ENCODE measurements around the gene SALL3. TPM values are rescaled to one million over a fixed set of nuclear protein-coding genes. Genes with fewer than 3 reads are reported as not detected.

Gene SALL3
- total and polyA plus RNA-seq, 2 of the 4 experiments (the other 2 are of a cell fraction), result not detected

- Histone ChIP-seq H3K79me1 (ENCODE audit: low read depth in 1 of 2, low read length in 2 of 2) (no peaks in the 10 kb centered on the region), H2AK9ac (replicated peaks; ENCODE audit: low read depth, low read length, poor library complexity) (no peak overlapping the region), H2BK15ac (ENCODE audit: low read depth, low read length) (no peak overlapping the region), H3K56ac (ENCODE audit: extremely low read depth, insufficient read depth, low read length) (no peak overlapping the region), H2AK5ac (ENCODE audit: low read depth, low read length) (no peak overlapping the region), H2BK120ac (ENCODE audit: low read depth, low read length) (no peak overlapping the region), H4K91ac (ENCODE audit: insufficient read depth, low read depth, low read length) (no peak overlapping the region), H4K20me1 (ENCODE audit: insufficient read depth, low read length) (no peaks in the 10 kb centered on the region), H3K4me3 (ENCODE audit: insufficient read depth, low read depth, low read length) (no peak overlapping the region), H3K9me1 (ENCODE audit: insufficient read depth, low read length) (no peaks in the 10 kb centered on the region), H3K4ac (ENCODE audit: low read depth, low read length) (no peak overlapping the region), H3K36me3 (ENCODE audit: control insufficient read depth, insufficient read depth, low read length) (no peaks in the 10 kb centered on the region), H4K5ac (ENCODE audit: low read depth, low read length) (no peak overlapping the region), H3K4me2 (ENCODE audit: low read depth, low read length) (no peak overlapping the region), H3K9me3 (ENCODE audit: control insufficient read depth, insufficient read depth, low read length) (peaks cover 3% of the 10 kb centered on the region; the same call in 1 of the 2 replicates), H2AFZ (replicated peaks; ENCODE audit: low read length, poor library complexity) (peak overlapping the region; percentile 43), H2BK5ac (ENCODE audit: low read depth, low read length, poor library complexity, severe bottlenecking) (no peak overlapping the region), H3K9ac (ENCODE audit: low read depth, low read length) (no peak overlapping the region), H2BK20ac (ENCODE audit: low read depth, low read length) (no peak overlapping the region), H3K27ac (ENCODE audit: insufficient read depth, low read length) (no peak overlapping the region), H3K14ac (replicated peaks; ENCODE audit: low read depth, low read length) (no peak overlapping the region), H3K4me1 (ENCODE audit: control insufficient read depth, insufficient read depth, low read length) (no peaks in the 10 kb centered on the region), H3K23ac (ENCODE audit: low read depth, low read length) (no peak overlapping the region), H4K8ac (ENCODE audit: low read depth in 2 of 2, low read length in 2 of 2) (no peak overlapping the region), H3K27me3 (ENCODE audit: control insufficient read depth, insufficient read depth, low read length) (peaks cover 45% of the 10 kb centered on the region), H3K18ac (ENCODE audit: low read depth, low read length) (no peak overlapping the region)
- intact Hi-C loops (cut with micrococcal nuclease) (no loop called here), in situ Hi-C loops (cut with MboI; ENCODE audit: low sequenced_read_pairs) (no loop called here), dilution Hi-C loops (cut with HindIII; ENCODE audit: low sequenced_read_pairs, unreplicated experiment) (no loop called here)
- DNase-seq, result no peak
- TF ChIP-seq CTCF (conservative IDR thresholded peaks at IDR 0.05; ENCODE audit: low read depth, low read length), result no peak
- TF ChIP-seq RCOR1 (IDR thresholded peaks at IDR 0.05; ENCODE audit: insufficient replicate concordance, low read length), result no peak
- TF ChIP-seq NFE2L2 (IDR thresholded peaks at IDR 0.05; ENCODE audit: low read depth, low read length), result no peak
- TF ChIP-seq MXI1 (IDR thresholded peaks at IDR 0.05; ENCODE audit: borderline replicate concordance, low read depth, low read length), result no peak
- TF ChIP-seq CEBPB (IDR thresholded peaks at IDR 0.05; ENCODE audit: low read depth, low read length), result no peak
- TF ChIP-seq POLR2A (IDR thresholded peaks at IDR 0.05; ENCODE audit: low read depth, low read length), result no peak
- no peak for TF ChIP-seq RFX5 (IDR thresholded peaks at IDR 0.05; ENCODE audit: low read depth, low read length)
- TF ChIP-seq USF2 (IDR thresholded peaks at IDR 0.05; ENCODE audit: low read depth, low read length), result no peak
- no peak for TF ChIP-seq RAD21 (IDR thresholded peaks at IDR 0.05; ENCODE audit: low read length)
- TF ChIP-seq FOS (IDR thresholded peaks at IDR 0.05; ENCODE audit: low read depth, low read length), result no peak
- TF ChIP-seq BHLHE40 (IDR thresholded peaks at IDR 0.05; ENCODE audit: low read depth, low read length), result no peak
- no peak for TF ChIP-seq CHD1 (IDR thresholded peaks at IDR 0.05; ENCODE audit: low read depth, low read length)
- TF ChIP-seq SMC3 (IDR thresholded peaks at IDR 0.05; ENCODE audit: low read depth, low read length), result no peak
- no peak for TF ChIP-seq MAFK (IDR thresholded peaks at IDR 0.05; ENCODE audit: low read depth, low read length)
- ATAC-seq (ENCODE audit: low read depth), result no peak
- CTCF ChIA-PET, result no interaction called here
- WGBS, 2 experiments (ENCODE audit: extremely low coverage in 2 of 2, insufficient read length in 1 of 2), result 0% methylated on average over 6 of the region's 31 CpGs; no CpG with 5 or more reads in 1 of the 2 experiments
- POLR2A ChIA-PET (ENCODE audit: unreplicated experiment), result no interaction called here
- no TSS peak for BruUV-seq (replicated peaks)
Measured at GRCh38 chr18:78972930-78973331, 6.7 kb upstream of the SALL3 start.
